Measurements from ENCODE around the gene LRRTM2.

LRRTM2 gene

GRCh38 chr5:138905541-138905940 lies 30.4 kb upstream of the LRRTM2 start:
- no peak overlapping the region for H3K9ac ChIP-seq (ENCODE audit: low read depth, low read length)
- no peaks in the 10 kb centered on the region for H3K9me3 ChIP-seq (ENCODE audit: control insufficient read depth, insufficient read depth, low read length)
- no peaks in the 10 kb centered on the region for H3K27me3 ChIP-seq (ENCODE audit: control insufficient read depth, insufficient read depth, low read length)
- peaks cover 11% of the 10 kb centered on the region for H3K36me3 ChIP-seq (ENCODE audit: control insufficient read depth, insufficient read depth, low read length)
- no peaks in the 10 kb centered on the region for H3K4me1 ChIP-seq (ENCODE audit: control insufficient read depth, insufficient read depth, low read length)
- H3K4me3 ChIP-seq (ENCODE audit: low read depth, low read length) = no peak overlapping the region

- Histone ChIP-seq H3K4me3 (ENCODE audit: low read depth, low read length) (no peak overlapping the region), H3K9ac (ENCODE audit: low read depth, low read length) (no peak overlapping the region), H3K9me3 (ENCODE audit: control insufficient read depth, insufficient read depth, low read length) (no peaks in the 10 kb centered on the region), H3K4me1 (ENCODE audit: control insufficient read depth, insufficient read depth, low read length) (no peaks in the 10 kb centered on the region), H3K27me3 (ENCODE audit: control insufficient read depth, insufficient read depth, low read length) (no peaks in the 10 kb centered on the region), H3K36me3 (ENCODE audit: control insufficient read depth, insufficient read depth, low read length) (peaks cover 11% of the 10 kb centered on the region)
Observed at GRCh38 chr5:138903130-138903775, 28.1 kb upstream of the LRRTM2 start.

- Histone ChIP-seq H3K9me3 (ENCODE audit: control insufficient read depth, insufficient read depth, low read length) (no peaks in the 10 kb centered on the region), H3K27me3 (ENCODE audit: control insufficient read depth, insufficient read depth, low read length) (no peaks in the 10 kb centered on the region), H3K36me3 (ENCODE audit: control insufficient read depth, insufficient read depth, low read length) (peaks cover 11% of the 10 kb centered on the region), H3K4me3 (ENCODE audit: low read depth, low read length) (no peak overlapping the region), H3K9ac (ENCODE audit: low read depth, low read length) (no peak overlapping the region), H3K4me1 (ENCODE audit: control insufficient read depth, insufficient read depth, low read length) (no peaks in the 10 kb centered on the region)
Observed at GRCh38 chr5:138901716-138902115, 26.6 kb upstream of the LRRTM2 start.

GRCh38 chr5:138900281-138900965 lies 25.3 kb upstream of the LRRTM2 start:
- no peak overlapping the region for H3K4me3 ChIP-seq (ENCODE audit: low read depth, low read length)
- H3K27me3 ChIP-seq (ENCODE audit: control insufficient read depth, insufficient read depth, low read length) = no peaks in the 10 kb centered on the region
- H3K36me3 ChIP-seq (ENCODE audit: control insufficient read depth, insufficient read depth, low read length) = peaks cover 7% of the 10 kb centered on the region
- H3K9me3 ChIP-seq (ENCODE audit: control insufficient read depth, insufficient read depth, low read length) = no peaks in the 10 kb centered on the region
- H3K9ac ChIP-seq (ENCODE audit: low read depth, low read length) = no peak overlapping the region
- no peaks in the 10 kb centered on the region for H3K4me1 ChIP-seq (ENCODE audit: control insufficient read depth, insufficient read depth, low read length)

GRCh38 chr5:138898742-138899141 lies 23.6 kb upstream of the LRRTM2 start:
- Histone ChIP-seq H3K9me3 (ENCODE audit: control insufficient read depth, insufficient read depth, low read length) (no peaks in the 10 kb centered on the region), H3K4me1 (ENCODE audit: control insufficient read depth, insufficient read depth, low read length) (no peaks in the 10 kb centered on the region), H3K27me3 (ENCODE audit: control insufficient read depth, insufficient read depth, low read length) (no peaks in the 10 kb centered on the region), H3K4me3 (ENCODE audit: low read depth, low read length) (no peak overlapping the region), H3K9ac (ENCODE audit: low read depth, low read length) (no peak overlapping the region), H3K36me3 (ENCODE audit: control insufficient read depth, insufficient read depth, low read length) (no peaks in the 10 kb centered on the region)

GRCh38 chr5:138898299-138898698 lies 23.2 kb upstream of the LRRTM2 start:
- no peaks in the 10 kb centered on the region for H3K9me3 ChIP-seq (ENCODE audit: control insufficient read depth, insufficient read depth, low read length)
- H3K9ac ChIP-seq (ENCODE audit: low read depth, low read length) = no peak overlapping the region
- H3K36me3 ChIP-seq (ENCODE audit: control insufficient read depth, insufficient read depth, low read length) = no peaks in the 10 kb centered on the region
- H3K4me3 ChIP-seq (ENCODE audit: low read depth, low read length) = no peak overlapping the region
- no peaks in the 10 kb centered on the region for H3K4me1 ChIP-seq (ENCODE audit: control insufficient read depth, insufficient read depth, low read length)
- no peaks in the 10 kb centered on the region for H3K27me3 ChIP-seq (ENCODE audit: control insufficient read depth, insufficient read depth, low read length)

- Histone ChIP-seq H3K36me3 (ENCODE audit: control insufficient read depth, insufficient read depth, low read length) (no peaks in the 10 kb centered on the region), H3K9me3 (ENCODE audit: control insufficient read depth, insufficient read depth, low read length) (no peaks in the 10 kb centered on the region), H3K4me3 (ENCODE audit: low read depth, low read length) (no peak overlapping the region)
Observed at GRCh38 chr5:138895918-138896317, 20.8 kb upstream of the LRRTM2 start.

GRCh38 chr5:138890644-138891043 lies 15.5 kb upstream of the LRRTM2 start:
- Histone ChIP-seq H3K9me3 (ENCODE audit: control insufficient read depth, insufficient read depth, low read length) (no peaks in the 10 kb centered on the region), H3K4me3 (ENCODE audit: low read depth, low read length) (no peak overlapping the region), H3K36me3 (ENCODE audit: control insufficient read depth, insufficient read depth, low read length) (peaks cover 15% of the 10 kb centered on the region), H3K27me3 (ENCODE audit: control insufficient read depth, insufficient read depth, low read length) (no peaks in the 10 kb centered on the region), H3K4me1 (ENCODE audit: control insufficient read depth, insufficient read depth, low read length) (no peaks in the 10 kb centered on the region), H3K9ac (ENCODE audit: low read depth, low read length) (no peak overlapping the region)

More at GRCh38 chr5:138895918-138896317, 20.8 kb upstream of the LRRTM2 start:
- Histone ChIP-seq H3K9ac (ENCODE audit: low read depth, low read length) (no peak overlapping the region), H3K4me1 (ENCODE audit: control insufficient read depth, insufficient read depth, low read length) (no peaks in the 10 kb centered on the region), H3K27me3 (ENCODE audit: control insufficient read depth, insufficient read depth, low read length) (no peaks in the 10 kb centered on the region)

- Histone ChIP-seq H3K9ac (ENCODE audit: low read depth, low read length) (no peak overlapping the region), H3K36me3 (ENCODE audit: control insufficient read depth, insufficient read depth, low read length) (peaks cover 15% of the 10 kb centered on the region), H3K9me3 (ENCODE audit: control insufficient read depth, insufficient read depth, low read length) (no peaks in the 10 kb centered on the region), H3K4me3 (ENCODE audit: low read depth, low read length) (no peak overlapping the region), H3K4me1 (ENCODE audit: control insufficient read depth, insufficient read depth, low read length) (peaks cover 1% of the 10 kb centered on the region), H3K27me3 (ENCODE audit: control insufficient read depth, insufficient read depth, low read length) (no peaks in the 10 kb centered on the region)
Observed at GRCh38 chr5:138889994-138890393, 14.9 kb upstream of the LRRTM2 start.

GRCh38 chr5:138884554-138884953 lies 9.4 kb upstream of the LRRTM2 start:
- Histone ChIP-seq H3K9me3 (ENCODE audit: control insufficient read depth, insufficient read depth, low read length) (no peaks in the 10 kb centered on the region), H3K4me1 (ENCODE audit: control insufficient read depth, insufficient read depth, low read length) (peaks cover 21% of the 10 kb centered on the region), H3K27me3 (ENCODE audit: control insufficient read depth, insufficient read depth, low read length) (no peaks in the 10 kb centered on the region), H3K9ac (ENCODE audit: low read depth, low read length) (no peak overlapping the region), H3K4me3 (ENCODE audit: low read depth, low read length) (no peak overlapping the region), H3K36me3 (ENCODE audit: control insufficient read depth, insufficient read depth, low read length) (peaks cover 12% of the 10 kb centered on the region)

- H3K9me3 ChIP-seq (ENCODE audit: control insufficient read depth, insufficient read depth, low read length) = no peaks in the 10 kb centered on the region
- H3K36me3 ChIP-seq (ENCODE audit: control insufficient read depth, insufficient read depth, low read length) = peaks cover 9% of the 10 kb centered on the region
- H3K27me3 ChIP-seq (ENCODE audit: control insufficient read depth, insufficient read depth, low read length) = no peaks in the 10 kb centered on the region
- H3K9ac ChIP-seq (ENCODE audit: low read depth, low read length) = no peak overlapping the region
- H3K4me3 ChIP-seq (ENCODE audit: low read depth, low read length) = peak overlapping the region; percentile 9
- H3K4me1 ChIP-seq (ENCODE audit: control insufficient read depth, insufficient read depth, low read length) = peaks cover 21% of the 10 kb centered on the region
Observed at GRCh38 chr5:138884094-138884493, 9.0 kb upstream of the LRRTM2 start.

- Histone ChIP-seq H3K4me3 (ENCODE audit: low read depth, low read length) (no peak overlapping the region), H3K36me3 (ENCODE audit: control insufficient read depth, insufficient read depth, low read length) (peaks cover 9% of the 10 kb centered on the region), H3K9me3 (ENCODE audit: control insufficient read depth, insufficient read depth, low read length) (no peaks in the 10 kb centered on the region), H3K9ac (ENCODE audit: low read depth, low read length) (no peak overlapping the region), H3K27me3 (ENCODE audit: control insufficient read depth, insufficient read depth, low read length) (no peaks in the 10 kb centered on the region), H3K4me1 (ENCODE audit: control insufficient read depth, insufficient read depth, low read length) (peaks cover 24% of the 10 kb centered on the region)
Observed at GRCh38 chr5:138883211-138883610, 8.1 kb upstream of the LRRTM2 start.
